Upper lobe of right lung (tissue), 1 donor: ENCODE measurements around the gene SLC22A2. TPM values are rescaled to one million over a fixed set of nuclear protein-coding genes. Genes with fewer than 3 reads are reported as not detected.

Experiments
- ATAC-seq: fragments of 200-7000 bp; cut with Tn5 transposase; one replicate; pipeline ENCODE4 v1.9.1; 2020; ENCODE audit warnings: mild to moderate bottlenecking, moderate library complexity
- DNase-seq: peaks from one replicate; pipeline ENCODE4 v3.0.0-alpha.2; 2020
- H3K27ac ChIP-seq: fragments of 200-600 bp; one replicate; pipeline ENCODE4 v1.8.0; 2022
- H3K27me3 ChIP-seq: fragments of 200-600 bp; one replicate; pipeline ENCODE4 v1.8.0; 2022; ENCODE audit warnings: mild to moderate bottlenecking
- H3K36me3 ChIP-seq: fragments of 200-600 bp; one replicate; pipeline ENCODE4 v1.8.0; 2022
- H3K4me1 ChIP-seq: fragments of 200-600 bp; one replicate; pipeline ENCODE4 v1.8.0; 2022
- H3K4me3 ChIP-seq: fragments of 200-600 bp; one replicate; pipeline ENCODE4 v1.8.0; 2022; ENCODE audit warnings: mild to moderate bottlenecking
- H3K9me3 ChIP-seq: fragments of 200-600 bp; one replicate; pipeline ENCODE4 v1.8.0; 2022
- intact Hi-C: fragments of 100-400 bp; cut with DNase I; formaldehyde crosslinking; loops from one replicate; pipeline ENCODE4 v1.11.0; 2022
- total RNA-seq: library from RNA; stranded (reverse); fragmentation: NEBNext Ultra II Directional; extraction: Animal tissue kit (Norgen Biotek cat#: 25700); gene quantifications from one replicate; pipeline ENCODE4 v1.2.1, GENCODE V29; 2021
- TF ChIP-seq, protein P1 (sequence below): fragments of 200-600 bp; IDR thresholded peaks from one replicate; pipeline ENCODE4 v1.8.0; 2022; ENCODE audit warnings: antibody characterized with exemption
- donor health status: DM: no; HTN: yes; CAD: no; lungs with severe emphysema.

SLC22A2 gene
- total RNA-seq, 1 donor from 2014 or later = not detected

DNA sequence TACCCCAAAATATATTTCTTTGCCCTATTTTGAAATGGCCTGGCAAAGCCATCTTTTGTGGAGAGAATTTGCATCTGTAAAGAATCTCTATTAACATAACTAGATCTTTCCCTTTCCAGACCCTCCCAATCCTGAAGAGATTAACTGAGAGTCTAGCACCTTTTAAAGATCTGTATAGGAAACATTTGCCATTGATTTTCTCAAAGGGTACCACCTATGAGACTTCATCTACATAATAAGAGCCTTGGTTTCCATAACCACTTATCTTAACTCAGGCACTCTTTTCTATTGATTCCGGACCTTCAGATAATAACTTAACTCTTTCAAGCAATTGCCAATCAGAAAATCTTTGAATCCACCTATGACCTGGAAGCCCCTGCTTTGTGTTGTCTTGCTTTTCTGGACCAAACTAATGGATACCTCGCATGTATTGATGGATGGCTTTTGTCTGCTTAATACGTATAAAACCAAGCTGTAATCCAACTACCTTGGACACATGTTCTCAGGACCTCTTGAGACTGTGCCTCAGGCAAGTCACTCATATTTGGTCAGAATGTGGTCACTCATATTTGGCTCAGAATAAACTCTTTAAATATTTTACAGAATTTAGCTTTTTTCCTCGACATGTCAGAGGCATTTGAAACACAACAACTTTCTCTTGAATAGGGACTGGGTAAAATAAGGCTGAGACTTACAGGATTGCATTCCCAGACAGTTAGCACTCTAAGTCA lies 31.4 kb downstream of the SLC22A2 start:
- H3K4me1 ChIP-seq = no peaks in the 10 kb centered on the region
- TF ChIP-seq, protein P1, sequence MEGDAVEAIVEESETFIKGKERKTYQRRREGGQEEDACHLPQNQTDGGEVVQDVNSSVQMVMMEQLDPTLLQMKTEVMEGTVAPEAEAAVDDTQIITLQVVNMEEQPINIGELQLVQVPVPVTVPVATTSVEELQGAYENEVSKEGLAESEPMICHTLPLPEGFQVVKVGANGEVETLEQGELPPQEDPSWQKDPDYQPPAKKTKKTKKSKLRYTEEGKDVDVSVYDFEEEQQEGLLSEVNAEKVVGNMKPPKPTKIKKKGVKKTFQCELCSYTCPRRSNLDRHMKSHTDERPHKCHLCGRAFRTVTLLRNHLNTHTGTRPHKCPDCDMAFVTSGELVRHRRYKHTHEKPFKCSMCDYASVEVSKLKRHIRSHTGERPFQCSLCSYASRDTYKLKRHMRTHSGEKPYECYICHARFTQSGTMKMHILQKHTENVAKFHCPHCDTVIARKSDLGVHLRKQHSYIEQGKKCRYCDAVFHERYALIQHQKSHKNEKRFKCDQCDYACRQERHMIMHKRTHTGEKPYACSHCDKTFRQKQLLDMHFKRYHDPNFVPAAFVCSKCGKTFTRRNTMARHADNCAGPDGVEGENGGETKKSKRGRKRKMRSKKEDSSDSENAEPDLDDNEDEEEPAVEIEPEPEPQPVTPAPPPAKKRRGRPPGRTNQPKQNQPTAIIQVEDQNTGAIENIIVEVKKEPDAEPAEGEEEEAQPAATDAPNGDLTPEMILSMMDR = no peak
- DNase-seq (no peak), ATAC-seq (no peak)
- no peaks in the 10 kb centered on the region for H3K36me3 ChIP-seq
- no peaks in the 10 kb centered on the region for H3K27me3 ChIP-seq
- H3K27ac ChIP-seq = no peak overlapping the region
- H3K4me3 ChIP-seq = no peak overlapping the region
- intact Hi-C loops = no loop called here
- H3K9me3 ChIP-seq = no peaks in the 10 kb centered on the region

DNA sequence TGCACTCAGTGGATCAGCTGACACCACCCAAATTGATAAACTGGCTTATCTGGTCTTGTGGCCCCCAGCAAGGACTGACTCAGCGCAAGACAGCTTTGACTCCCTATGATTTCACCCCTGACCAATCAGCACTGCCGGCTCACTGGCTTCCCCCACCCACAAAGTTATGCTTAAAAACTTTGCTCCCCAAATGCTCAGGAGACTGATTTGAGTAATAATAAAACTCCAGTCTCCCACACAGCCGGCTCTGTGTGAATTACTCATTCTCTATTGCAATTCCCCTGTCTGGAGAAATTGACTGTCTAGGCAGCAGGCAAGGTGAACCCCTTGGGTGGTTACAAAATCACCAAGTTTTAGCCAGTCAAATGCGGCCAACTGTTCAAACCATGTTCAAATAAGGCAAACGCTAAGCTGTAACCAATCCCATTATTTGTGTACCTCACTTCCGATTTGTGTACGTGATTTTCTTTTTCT lies 32.5 kb downstream of the SLC22A2 start:
- ATAC-seq (no peak), DNase-seq (no peak)
- H3K27ac ChIP-seq = no peak overlapping the region
- no peaks in the 10 kb centered on the region for H3K36me3 ChIP-seq
- H3K4me3 ChIP-seq = no peak overlapping the region
- no peaks in the 10 kb centered on the region for H3K4me1 ChIP-seq
- H3K9me3 ChIP-seq = no peaks in the 10 kb centered on the region
- TF ChIP-seq, protein P1 = no peak
- intact Hi-C loops = no loop called here
- no peaks in the 10 kb centered on the region for H3K27me3 ChIP-seq

DNA sequence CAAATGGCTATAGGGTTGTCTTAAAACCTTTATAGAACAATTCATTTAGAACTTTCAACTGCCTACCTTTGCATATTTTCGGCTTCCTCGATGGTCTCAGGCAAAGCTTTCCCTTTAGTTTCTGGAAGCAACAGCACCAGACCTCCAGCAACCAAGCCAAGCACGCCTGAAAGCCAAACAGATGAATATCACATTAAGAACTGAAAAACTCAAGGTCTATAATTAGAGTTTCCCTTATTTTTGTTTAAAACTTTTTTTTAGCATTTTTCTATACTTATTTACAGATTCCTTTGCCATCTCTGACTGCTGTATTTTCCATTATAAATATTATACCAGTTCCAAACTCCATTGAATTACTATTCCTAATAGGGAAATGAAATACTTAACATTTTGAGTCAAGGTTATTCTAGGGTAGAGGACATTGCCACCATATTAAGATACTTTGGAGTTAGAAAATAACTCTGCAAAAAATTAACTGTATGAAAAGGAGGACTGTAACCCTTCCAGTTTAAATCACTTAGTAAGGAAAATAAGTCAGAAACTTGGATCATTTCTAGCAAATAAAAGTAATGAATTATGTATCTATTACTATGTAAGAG lies 33.9 kb downstream of the SLC22A2 start:
- H3K9me3 ChIP-seq = no peaks in the 10 kb centered on the region
- TF ChIP-seq, protein P1 = no peak
- H3K27me3 ChIP-seq = no peaks in the 10 kb centered on the region
- no peaks in the 10 kb centered on the region for H3K36me3 ChIP-seq
- no peak overlapping the region for H3K4me3 ChIP-seq
- intact Hi-C loops = no loop called here
- DNase-seq (no peak), ATAC-seq (no peak)
- H3K27ac ChIP-seq = no peak overlapping the region
- no peaks in the 10 kb centered on the region for H3K4me1 ChIP-seq

DNA sequence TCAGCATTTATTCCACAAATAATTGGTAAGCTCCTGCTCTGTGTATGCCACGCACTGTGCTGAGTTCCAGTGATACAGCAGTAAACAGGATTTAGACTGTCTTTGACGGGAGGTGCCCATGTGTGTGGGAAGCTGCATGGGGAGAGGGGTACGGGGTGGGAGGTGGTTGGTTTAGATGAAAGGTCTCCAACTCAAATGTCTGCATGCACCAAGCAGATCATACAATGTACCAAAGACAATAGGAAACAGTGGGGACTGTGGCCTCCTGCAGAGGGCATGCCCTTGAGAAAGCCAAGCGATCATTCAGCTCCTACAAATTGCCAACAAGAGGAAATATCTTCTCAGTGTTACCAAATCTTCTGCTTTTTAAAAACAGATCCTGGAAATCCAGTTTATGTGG lies 36.1 kb downstream of the SLC22A2 start:
- Histone ChIP-seq H3K9me3 (no peaks in the 10 kb centered on the region), H3K27ac (no peak overlapping the region), H3K4me1 (no peaks in the 10 kb centered on the region), H3K36me3 (no peaks in the 10 kb centered on the region), H3K4me3 (no peak overlapping the region), H3K27me3 (no peaks in the 10 kb centered on the region)
- intact Hi-C loops = no loop called here
- no peak for DNase-seq
- no peak for ATAC-seq
- TF ChIP-seq, protein P1 = no peak

DNA sequence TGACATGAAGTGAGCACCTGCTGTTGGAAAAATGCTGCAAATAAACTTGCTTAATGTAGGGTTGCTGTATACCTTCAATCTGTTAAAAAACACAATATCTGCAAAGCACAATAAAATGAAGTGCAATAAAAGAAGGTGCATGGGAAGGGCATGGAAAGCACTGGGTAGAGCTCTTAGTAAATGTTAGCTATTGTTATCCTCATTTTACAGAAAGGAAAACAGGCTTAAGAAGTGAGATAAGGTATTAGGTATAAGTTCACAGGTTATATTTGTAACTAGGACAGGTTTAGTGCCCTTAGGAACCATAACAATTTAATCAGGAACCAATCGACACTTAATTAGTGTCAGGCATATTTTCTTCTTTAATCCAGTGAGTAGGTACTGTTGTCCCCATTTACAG lies 36.7 kb downstream of the SLC22A2 start:
- no peak for DNase-seq
- Histone ChIP-seq H3K4me3 (no peak overlapping the region), H3K9me3 (no peaks in the 10 kb centered on the region), H3K27me3 (no peaks in the 10 kb centered on the region), H3K27ac (no peak overlapping the region), H3K4me1 (no peaks in the 10 kb centered on the region), H3K36me3 (no peaks in the 10 kb centered on the region)
- TF ChIP-seq, protein P1 = no peak
- ATAC-seq = no peak
- intact Hi-C loops = no loop called here
